NT2/D1 (cell line): ENCODE measurements around the gene TIE1.

ENCODE experiments used
- SUZ12 ChIP-seq: IDR thresholded peaks from 2 replicates; pipeline ENCODE4 v1.6.1; 2011; ENCODE audit not compliant: insufficient read length, insufficient read depth; ENCODE audit errors: extremely low read depth
- YY1 ChIP-seq: IDR thresholded peaks from 2 replicates; pipeline ENCODE4 v1.6.1; 2011; ENCODE audit not compliant: insufficient read length, insufficient read depth
- ZNF274 ChIP-seq: IDR thresholded peaks from 2 replicates; pipeline ENCODE4 v1.6.1; 2011; ENCODE audit warnings: mild to moderate bottlenecking, low read depth, low read length

DNA sequence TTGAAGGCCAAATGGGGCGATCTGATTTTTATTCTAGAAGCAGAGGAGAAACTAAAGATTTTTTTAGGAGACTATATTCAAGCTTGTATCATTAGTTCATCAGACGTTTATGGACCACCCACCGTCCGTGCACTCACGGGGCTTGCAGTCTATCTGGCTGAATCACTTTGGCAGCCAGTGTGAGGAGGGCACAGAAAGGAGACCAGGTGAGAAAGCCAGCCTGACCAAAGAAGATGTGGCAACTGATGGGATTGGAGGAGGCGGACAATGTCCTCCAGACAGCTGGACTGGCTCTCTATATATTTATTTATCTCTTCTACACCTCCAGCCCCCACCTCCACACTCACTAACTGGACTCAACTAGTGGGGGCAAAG, 67.9 kb downstream of the TIE1 start:
- TF ChIP-seq YY1 (no peak), ZNF274 (no peak), SUZ12 (no peak)
